ENCODE measurements around the gene GRIA2. TPM values are rescaled to one million over a fixed set of nuclear protein-coding genes. Genes with fewer than 3 reads are reported as not detected.

The GRIA2 gene
- total RNA-seq, 4 donors from 2014 or later, result not detected

DNA sequence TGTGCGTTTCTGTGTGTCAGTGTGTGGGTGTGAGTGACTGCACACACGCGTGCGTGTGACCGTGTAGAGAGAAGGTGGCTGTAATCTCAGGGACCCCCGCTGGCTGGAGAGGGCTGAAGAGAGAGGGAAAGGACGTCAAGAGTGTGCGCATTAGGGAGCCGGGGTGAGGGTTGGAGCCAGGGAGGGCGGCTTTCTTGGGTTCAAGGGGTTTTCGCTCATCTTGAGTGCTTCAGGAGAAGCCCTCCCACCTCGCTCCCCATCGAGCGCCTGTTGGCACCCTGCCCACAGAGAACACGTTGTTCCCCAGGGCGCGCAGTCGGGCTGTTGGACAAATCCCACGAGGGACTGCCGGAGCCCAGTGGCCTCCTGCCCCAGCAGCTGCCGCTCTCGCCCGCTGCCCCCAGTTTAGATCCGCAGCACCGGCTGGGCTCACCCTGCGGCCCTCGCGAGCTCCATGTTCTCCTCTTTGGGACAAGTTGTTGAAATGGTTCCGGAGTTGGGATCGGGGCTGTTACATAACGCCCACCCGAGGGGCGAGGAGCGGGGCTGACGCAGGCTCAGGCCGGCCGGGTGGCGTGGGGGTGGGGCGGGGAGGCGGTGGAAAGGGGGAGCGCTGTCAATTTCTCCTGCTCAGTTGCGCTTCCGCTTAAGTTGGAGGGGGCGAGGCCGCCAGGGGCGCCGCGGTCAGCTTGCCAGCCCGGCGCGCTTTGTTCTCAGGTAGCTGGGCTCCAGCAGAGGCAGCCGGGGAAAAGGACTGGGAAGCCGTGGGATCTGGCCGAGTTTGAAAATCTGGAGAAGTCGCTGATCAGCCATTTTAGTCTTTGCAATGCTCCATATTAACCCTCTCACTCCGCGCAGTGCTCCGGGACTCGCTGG is 1.6 kb downstream of the GRIA2 start:
- peaks cover 0 to 7% of the 10 kb centered on the region in 2 donors for H3K27me3 ChIP-seq
- H3K9me3 ChIP-seq, result peaks cover 0 to 5% (median 0%) of the 10 kb centered on the region in 4 donors
- peak in 2 of 3 donors; percentile 39 to 41 for DNase-seq
- no peak overlapping the region for H3K27ac ChIP-seq
- TF ChIP-seq CTCF (IDR thresholded peaks at IDR 0.05) (no peak), POLR2A (IDR thresholded peaks at IDR 0.05) (no peak)
- H3K4me1 ChIP-seq, result no peaks in the 10 kb centered on the region
- H3K36me3 ChIP-seq, result no peaks in the 10 kb centered on the region
- H3K4me3 ChIP-seq, result peak overlapping the region in 2 of 4 donors; percentile 13 to 31

DNA sequence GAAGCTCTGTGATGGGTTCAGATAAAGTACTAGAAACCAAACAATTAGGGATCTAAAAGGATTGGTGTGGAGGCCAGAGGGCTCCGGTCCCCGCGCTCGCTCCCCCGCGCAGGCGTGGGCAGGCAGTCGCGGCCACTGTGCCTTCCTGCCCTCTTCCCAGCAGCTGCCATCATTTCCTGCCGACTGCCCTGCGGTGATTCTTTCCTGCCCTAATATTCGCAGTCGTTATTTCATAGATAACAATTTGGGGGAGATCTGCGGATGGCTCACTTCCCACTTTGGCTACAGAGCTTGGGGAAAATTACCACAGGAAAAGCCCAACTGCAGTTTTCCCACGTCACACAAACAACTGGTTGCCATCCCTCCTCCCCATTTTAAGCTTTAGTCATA is 2.2 kb downstream of the GRIA2 start:
- TF ChIP-seq CTCF (IDR thresholded peaks at IDR 0.05) (no peak), POLR2A (IDR thresholded peaks at IDR 0.05) (no peak)
- Histone ChIP-seq H3K36me3 (no peaks in the 10 kb centered on the region), H3K4me1 (no peaks in the 10 kb centered on the region), H3K27ac (no peak overlapping the region), H3K27me3 (peaks cover 0 to 7% of the 10 kb centered on the region in 2 donors), H3K4me3 (peak overlapping the region in 2 of 4 donors; percentile 13 to 31), H3K9me3 (peaks cover 0 to 5% (median 0%) of the 10 kb centered on the region in 4 donors)
- peak in 1 of 3 donors; percentile 25 for DNase-seq

- H3K36me3 ChIP-seq, result no peaks in the 10 kb centered on the region
- TF ChIP-seq CTCF (IDR thresholded peaks at IDR 0.05), result no peak
- no peak for TF ChIP-seq POLR2A (IDR thresholded peaks at IDR 0.05)
- no peaks in the 10 kb centered on the region for H3K4me1 ChIP-seq
- no peak overlapping the region for H3K4me3 ChIP-seq
- DNase-seq, result no peak
- H3K27ac ChIP-seq, result no peak overlapping the region
- peaks cover 0 to 5% (median 0%) of the 10 kb centered on the region in 4 donors for H3K9me3 ChIP-seq
- peaks cover 0 to 7% of the 10 kb centered on the region in 2 donors for H3K27me3 ChIP-seq
Observed at GRCh38 chr4:157223456-157223855, 2.9 kb downstream of the GRIA2 start.

DNA sequence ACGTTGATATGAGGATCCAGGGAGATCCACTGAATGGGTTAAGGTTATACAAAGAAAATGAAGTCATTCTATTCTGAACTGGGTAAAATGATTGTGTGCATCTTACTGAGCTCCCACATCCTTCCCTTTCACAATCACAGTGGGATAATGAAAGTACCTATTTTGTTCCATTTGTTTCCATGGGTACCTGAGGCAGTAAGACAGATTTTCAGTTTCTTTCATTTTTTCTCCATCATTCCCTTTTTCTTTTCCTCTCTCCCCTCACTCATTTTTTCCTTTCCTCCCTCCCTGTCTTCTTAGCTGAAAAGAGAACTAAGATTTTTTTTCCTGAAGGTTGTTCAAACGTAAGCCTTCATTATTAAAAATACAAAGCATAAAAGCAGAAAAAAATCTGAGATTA is 4.6 kb downstream of the GRIA2 start:
- Histone ChIP-seq H3K4me1 (no peaks in the 10 kb centered on the region), H3K27ac (no peak overlapping the region), H3K36me3 (no peaks in the 10 kb centered on the region), H3K4me3 (no peak overlapping the region), H3K9me3 (peaks cover 0 to 5% (median 0%) of the 10 kb centered on the region in 4 donors), H3K27me3 (peaks cover 0 to 7% of the 10 kb centered on the region in 2 donors)
- TF ChIP-seq POLR2A (IDR thresholded peaks at IDR 0.05), result no peak
- TF ChIP-seq CTCF (IDR thresholded peaks at IDR 0.05), result no peak
- DNase-seq, result no peak

DNA sequence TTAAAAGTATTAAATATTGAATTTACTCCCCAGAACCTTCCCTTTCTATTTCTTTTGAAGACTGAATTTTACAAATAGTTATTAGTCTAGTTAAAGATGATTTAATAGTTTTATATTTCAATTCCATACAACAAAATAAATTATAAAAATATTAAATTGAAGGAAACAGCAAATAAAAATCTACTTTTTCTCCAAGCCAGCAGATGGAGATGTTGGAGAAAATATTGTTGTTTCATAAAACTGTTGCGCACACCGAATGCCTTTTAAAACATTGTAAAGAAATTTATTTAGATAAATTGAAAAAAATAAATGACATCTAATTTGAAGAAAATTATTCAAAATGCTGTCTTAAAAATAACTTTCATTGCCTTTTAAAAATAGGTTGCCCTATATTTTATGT is 5.5 kb downstream of the GRIA2 start:
- Histone ChIP-seq H3K27me3 (peaks cover 0 to 7% of the 10 kb centered on the region in 2 donors), H3K4me3 (no peak overlapping the region), H3K27ac (no peak overlapping the region), H3K36me3 (no peaks in the 10 kb centered on the region), H3K4me1 (no peaks in the 10 kb centered on the region), H3K9me3 (peaks cover 0 to 5% (median 0%) of the 10 kb centered on the region in 4 donors)
- DNase-seq, result no peak
- no peak for TF ChIP-seq POLR2A (IDR thresholded peaks at IDR 0.05)
- TF ChIP-seq CTCF (IDR thresholded peaks at IDR 0.05), result no peak
